ENCODE data around the gene LDHD. TPM values are rescaled to one million over a fixed set of nuclear protein-coding genes. Genes with fewer than 3 reads are reported as not detected.

LDHD gene
- total RNA-seq (under 1 TPM in 1 of 2 donors, not detected in 1; 0.62 TPM), total RNA-seq (0 to 0.08 reads per million in 2 donors)

DNA sequence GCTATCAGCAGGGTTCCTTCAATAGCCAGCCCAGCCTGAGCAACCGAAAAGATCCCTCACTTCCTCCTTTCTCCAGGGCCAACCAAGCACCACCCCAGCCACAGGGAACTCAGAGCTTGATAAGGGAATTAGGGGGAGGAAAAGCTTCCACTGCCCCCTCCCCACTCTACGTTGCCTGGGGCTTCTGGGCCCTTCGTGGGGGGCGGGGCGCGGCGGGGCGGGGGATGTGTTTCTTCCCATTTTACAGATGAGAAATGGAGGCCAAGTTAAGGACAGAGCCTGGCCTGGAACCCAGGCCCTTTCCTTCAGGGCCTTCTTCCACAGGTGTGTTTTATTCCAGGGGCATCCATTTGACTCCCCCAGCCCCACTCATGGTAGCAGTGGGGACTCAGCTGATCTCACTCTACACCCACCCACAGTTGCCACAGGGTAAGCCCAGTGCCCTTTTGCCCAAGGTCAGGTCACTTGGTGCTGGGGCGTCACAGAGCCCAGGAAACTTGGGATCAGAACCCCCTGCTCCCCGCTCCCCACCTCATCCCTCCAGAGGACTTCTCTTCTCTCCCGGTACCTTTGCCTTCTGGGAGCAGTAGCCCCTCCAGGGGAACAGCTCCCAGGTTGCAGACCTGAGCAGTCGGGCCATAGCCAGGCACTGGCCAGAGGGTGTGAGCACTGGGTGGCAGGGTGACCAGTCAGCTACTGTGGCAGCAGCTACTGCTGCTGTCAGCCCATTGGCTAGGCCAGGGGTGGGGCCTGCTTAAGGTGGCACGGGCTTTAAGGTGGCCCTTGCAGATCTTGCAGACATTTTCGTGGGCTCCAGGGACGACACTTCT lies at the start of gene LDHD:
Gene LDHD (minus strand): TSS at position 700 of the 830 bp plus-strand sequence. CDS start 60 bp downstream, at position 640.
- peak within 1 kb of the TSS; percentile 55 for H3K4me3 Mint-ChIP-seq
- no peak within 1 kb of the TSS for H3K27ac Mint-ChIP-seq
- ATAC-seq (peak; percentile 77), DNase-seq (no peak)
- no peaks in the 10 kb centered on the region for H3K36me3 Mint-ChIP-seq (ENCODE audit: low read depth)
- H3K4me1 Mint-ChIP-seq = peaks cover 9% of the 10 kb centered on the region
- peaks cover 4% of the 10 kb centered on the region for H3K27me3 Mint-ChIP-seq
- no peaks in the 10 kb centered on the region for H3K9me3 ChIP-seq (ENCODE audit: control insufficient read depth, low read length, poor library complexity, severe bottlenecking)

DNA sequence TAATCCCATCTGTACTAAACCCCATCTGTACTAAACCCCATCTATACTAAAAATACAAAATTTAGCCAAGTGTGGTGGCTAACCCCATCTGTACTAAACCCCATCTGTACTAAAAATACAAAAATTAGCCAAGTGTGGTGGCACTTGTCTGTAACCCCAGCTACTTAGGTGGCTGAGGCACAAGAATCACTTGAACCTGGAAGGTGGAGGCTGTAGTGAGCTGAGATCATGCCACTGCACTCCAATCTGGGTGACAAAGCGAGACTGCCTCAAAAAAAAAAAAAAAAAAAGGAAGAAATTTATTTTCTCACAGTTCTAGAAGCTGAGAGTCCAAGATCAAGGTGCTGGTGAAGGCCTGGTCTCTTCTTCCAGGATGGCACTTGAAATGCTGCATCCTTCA lies 43.8 kb upstream of the LDHD start:
- Mint-ChIP-seq H3K4me1 (peaks cover 9% of the 10 kb centered on the region), H3K4me3 (no peak overlapping the region), H3K27ac (no peak overlapping the region), H3K27me3 (no peaks in the 10 kb centered on the region), H3K36me3 (ENCODE audit: low read depth) (peaks cover 12% of the 10 kb centered on the region)
- no peak for DNase-seq
- no peak for ATAC-seq
- H3K9me3 ChIP-seq (ENCODE audit: control insufficient read depth, low read length, poor library complexity, severe bottlenecking) = no peaks in the 10 kb centered on the region

DNA sequence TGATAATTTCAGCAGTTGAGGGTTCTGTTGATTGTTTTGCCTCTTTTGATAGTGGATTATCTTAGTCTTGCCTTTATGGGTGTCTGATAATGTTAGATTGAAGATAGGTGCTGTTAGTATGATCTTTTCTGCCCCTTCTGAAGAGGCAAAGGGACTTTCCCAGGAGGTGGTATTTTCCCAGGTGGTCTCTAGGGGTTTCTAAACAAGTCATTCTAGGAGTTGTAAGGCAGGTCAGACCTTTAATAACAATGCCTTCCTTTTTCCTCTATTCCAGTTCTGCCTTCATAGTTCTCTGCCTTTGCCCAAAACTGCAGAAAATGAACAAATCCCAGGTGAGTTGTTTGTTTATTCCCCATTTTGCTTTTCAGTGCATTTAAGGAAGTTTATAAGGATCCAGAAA lies 36.1 kb upstream of the LDHD start:
- H3K4me1 Mint-ChIP-seq = peaks cover 7% of the 10 kb centered on the region
- no peak overlapping the region for H3K27ac Mint-ChIP-seq
- peaks cover 3% of the 10 kb centered on the region for H3K9me3 ChIP-seq (ENCODE audit: control insufficient read depth, low read length, poor library complexity, severe bottlenecking)
- H3K36me3 Mint-ChIP-seq (ENCODE audit: low read depth) = peaks cover 5% of the 10 kb centered on the region
- no peak overlapping the region for H3K4me3 Mint-ChIP-seq
- H3K27me3 Mint-ChIP-seq = no peaks in the 10 kb centered on the region
- no peak for ATAC-seq
- no peak for DNase-seq

DNA sequence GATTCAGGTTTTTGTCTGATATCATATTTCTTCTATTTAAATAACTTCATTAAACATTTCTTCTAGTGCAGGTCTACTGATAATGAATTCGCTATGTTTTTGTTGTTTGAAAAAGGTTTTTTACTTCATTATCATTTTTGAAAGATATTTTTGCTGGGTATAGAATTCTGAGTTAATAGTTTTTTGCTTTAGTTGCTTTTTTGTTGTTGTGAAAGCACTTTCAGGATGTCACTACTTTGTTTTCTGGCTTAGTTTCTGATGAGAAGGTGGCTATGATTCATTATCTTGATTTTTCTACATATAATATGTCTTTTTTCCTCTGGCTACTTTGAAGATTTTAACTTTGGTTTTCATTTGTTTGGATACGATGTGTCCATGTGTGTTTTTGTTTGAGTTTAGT lies 35.2 kb upstream of the LDHD start:
- Mint-ChIP-seq H3K27ac (no peak overlapping the region), H3K36me3 (ENCODE audit: low read depth) (peaks cover 4% of the 10 kb centered on the region), H3K27me3 (no peaks in the 10 kb centered on the region)

DNA sequence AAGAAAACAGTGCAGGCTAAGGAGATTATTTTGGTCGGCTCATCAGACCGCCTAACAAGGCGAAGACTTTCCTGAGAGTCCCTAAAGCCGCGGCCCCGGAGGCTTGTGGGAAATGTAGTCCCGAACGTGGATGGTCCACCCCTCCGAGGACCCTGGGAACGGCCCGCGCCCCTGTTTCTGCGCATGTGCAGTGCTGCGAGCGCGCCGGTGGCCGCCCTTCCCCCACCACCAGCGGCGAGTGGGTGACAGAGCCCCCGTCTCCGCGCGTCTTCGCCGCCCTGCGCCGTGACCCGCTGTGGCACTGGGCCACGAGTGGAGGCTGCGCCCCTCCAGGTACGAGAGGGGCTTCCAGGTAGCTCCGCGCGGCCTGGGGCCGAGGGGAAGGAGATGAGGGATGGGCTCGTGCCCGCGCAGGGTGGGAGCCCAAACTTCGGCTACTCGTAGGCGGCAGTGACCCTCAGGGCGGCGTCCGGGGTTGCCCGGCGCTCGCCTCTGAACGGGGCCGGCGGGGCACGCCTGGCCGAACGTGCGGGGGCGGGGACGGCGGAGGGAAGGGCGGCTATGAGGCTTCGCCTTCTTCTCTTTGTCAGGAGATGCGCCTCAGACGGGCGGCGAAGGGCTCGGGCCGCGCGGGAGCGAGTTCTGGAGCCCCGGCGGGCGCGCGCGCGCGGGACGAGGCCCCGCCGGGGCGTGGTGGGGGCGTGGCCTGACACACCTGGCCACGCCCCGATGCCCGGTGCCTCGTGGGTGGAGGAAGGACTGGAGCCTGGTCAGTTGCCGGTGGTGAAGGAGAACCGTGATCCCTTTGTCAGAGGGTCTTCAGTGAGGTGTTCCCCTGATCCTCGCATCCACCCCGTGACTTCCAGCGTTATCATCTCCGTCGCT lies 32.0 kb upstream of the LDHD start, which contains the start of gene ZFP1:
Gene ZFP1 (plus strand): TSS at position 214 of the 885 bp plus-strand sequence. CDS start 4,428 bp downstream, outside the sequence.
- DNase-seq (peak; percentile 88 to 92 (median 90)), ATAC-seq (peak; percentile 92)
- H3K36me3 Mint-ChIP-seq (ENCODE audit: low read depth) = peaks cover 3% of the 10 kb centered on the region
- H3K4me1 Mint-ChIP-seq = peaks cover 4% of the 10 kb centered on the region
- peak within 1 kb of the TSS; percentile 66 for H3K27ac Mint-ChIP-seq
- peak within 1 kb of the TSS; percentile 86 for H3K4me3 Mint-ChIP-seq
- peaks cover 3% of the 10 kb centered on the region for H3K9me3 ChIP-seq (ENCODE audit: control insufficient read depth, low read length, poor library complexity, severe bottlenecking)
- no peaks in the 10 kb centered on the region for H3K27me3 Mint-ChIP-seq

More for the DNA sequence above, 35.2 kb upstream of the LDHD start:
- Mint-ChIP-seq H3K4me1 (peaks cover 4% of the 10 kb centered on the region), H3K4me3 (no peak overlapping the region)
- peaks cover 3% of the 10 kb centered on the region for H3K9me3 ChIP-seq (ENCODE audit: control insufficient read depth, low read length, poor library complexity, severe bottlenecking)
- DNase-seq (no peak), ATAC-seq (no peak)

DNA sequence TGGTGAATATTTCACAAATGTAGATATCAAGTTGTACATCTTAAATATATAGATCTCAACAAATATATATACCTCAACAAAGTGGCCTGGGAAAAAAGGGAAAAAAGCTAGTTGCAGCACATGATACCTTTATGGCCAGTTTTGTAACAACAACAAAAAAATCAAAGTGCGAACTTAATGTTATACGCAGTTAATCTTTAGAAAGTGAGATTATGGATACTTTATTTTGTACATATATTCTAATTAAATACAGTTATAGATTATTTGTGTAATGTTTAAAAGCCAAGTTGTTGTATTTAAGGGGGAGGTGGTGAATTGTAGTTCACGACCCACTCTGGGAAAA lies 31.4 kb upstream of the LDHD start:
- peak overlapping the region; percentile 86 for H3K4me3 Mint-ChIP-seq
- no peaks in the 10 kb centered on the region for H3K27me3 Mint-ChIP-seq
- peaks cover 3% of the 10 kb centered on the region for H3K36me3 Mint-ChIP-seq (ENCODE audit: low read depth)
- DNase-seq = no peak
- no peak for ATAC-seq
- no peak overlapping the region for H3K27ac Mint-ChIP-seq
- H3K4me1 Mint-ChIP-seq = peaks cover 4% of the 10 kb centered on the region
- peaks cover 3% of the 10 kb centered on the region for H3K9me3 ChIP-seq (ENCODE audit: control insufficient read depth, low read length, poor library complexity, severe bottlenecking)

DNA sequence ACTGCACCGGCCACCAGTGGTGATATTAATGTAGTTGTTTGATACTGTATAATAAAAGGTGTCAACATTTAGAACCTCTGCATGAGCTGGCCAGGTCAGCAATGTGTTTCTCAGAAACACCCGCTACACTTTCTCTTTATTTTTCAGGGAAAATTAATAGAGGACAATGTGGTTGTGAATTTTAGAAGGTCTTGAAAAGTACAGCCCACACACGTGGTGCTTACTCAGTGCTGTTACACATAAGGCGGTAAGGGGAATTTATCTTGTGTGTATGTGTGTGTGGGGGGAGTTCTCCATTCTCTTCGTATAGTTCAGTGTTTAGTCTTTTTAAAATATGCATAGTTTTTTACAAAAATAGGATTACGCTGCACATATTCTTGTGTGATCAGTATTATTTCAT lies 27.4 kb upstream of the LDHD start:
- H3K4me3 Mint-ChIP-seq = no peak overlapping the region
- no peaks in the 10 kb centered on the region for H3K27me3 Mint-ChIP-seq
- H3K27ac Mint-ChIP-seq = no peak overlapping the region
- no peak for DNase-seq
- peaks cover 2% of the 10 kb centered on the region for H3K36me3 Mint-ChIP-seq (ENCODE audit: low read depth)
- H3K9me3 ChIP-seq (ENCODE audit: control insufficient read depth, low read length, poor library complexity, severe bottlenecking) = no peaks in the 10 kb centered on the region
- ATAC-seq = no peak
- H3K4me1 Mint-ChIP-seq = peaks cover 2% of the 10 kb centered on the region

DNA sequence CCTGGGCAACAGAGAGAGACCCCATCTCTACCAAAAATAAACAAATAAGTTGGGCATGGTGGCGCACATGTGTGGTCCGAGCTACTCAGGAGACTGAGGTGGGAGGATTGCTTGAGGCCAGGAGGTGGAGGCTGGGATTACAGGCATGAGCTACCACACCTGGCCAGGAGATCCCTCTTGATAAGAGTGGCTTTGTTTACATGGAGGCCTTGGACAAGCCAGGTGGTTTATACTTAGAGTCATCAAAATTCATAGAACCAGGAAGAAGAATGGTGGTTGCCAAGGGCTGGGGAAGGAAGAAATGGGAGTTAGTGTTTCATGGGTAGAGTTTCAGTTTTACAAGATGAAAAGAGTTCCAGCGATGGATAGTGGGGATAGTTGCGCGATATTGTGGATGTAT lies 22.9 kb upstream of the LDHD start:
- no peaks in the 10 kb centered on the region for H3K9me3 ChIP-seq (ENCODE audit: control insufficient read depth, low read length, poor library complexity, severe bottlenecking)
- peaks cover 2% of the 10 kb centered on the region for H3K36me3 Mint-ChIP-seq (ENCODE audit: low read depth)
- H3K27me3 Mint-ChIP-seq = no peaks in the 10 kb centered on the region
- H3K4me1 Mint-ChIP-seq = peaks cover 7% of the 10 kb centered on the region
- H3K4me3 Mint-ChIP-seq = no peak overlapping the region
- DNase-seq (no peak), ATAC-seq (no peak)
- H3K27ac Mint-ChIP-seq = no peak overlapping the region

DNA sequence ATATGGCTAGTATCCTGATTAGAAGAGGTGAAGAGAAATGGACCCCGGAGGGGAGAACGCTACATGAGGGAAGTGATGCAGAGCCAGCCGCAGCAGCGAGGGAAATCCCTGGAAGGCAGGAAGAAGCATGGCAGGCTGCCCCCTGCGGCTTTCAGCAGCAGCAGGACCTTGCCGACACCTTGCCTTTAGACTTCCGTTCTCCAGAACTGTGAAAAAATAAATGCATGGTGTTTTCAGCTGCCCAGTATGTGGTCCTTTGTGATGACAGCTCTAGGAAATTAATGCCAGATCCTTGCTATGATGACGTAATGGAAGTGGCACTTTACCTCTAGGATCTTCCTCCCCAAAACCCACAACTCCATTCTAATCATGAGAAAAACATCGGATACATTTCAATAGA lies 22.1 kb upstream of the LDHD start:
- no peaks in the 10 kb centered on the region for H3K9me3 ChIP-seq (ENCODE audit: control insufficient read depth, low read length, poor library complexity, severe bottlenecking)
- Mint-ChIP-seq H3K4me1 (peaks cover 7% of the 10 kb centered on the region), H3K4me3 (no peak overlapping the region), H3K27me3 (no peaks in the 10 kb centered on the region), H3K27ac (no peak overlapping the region), H3K36me3 (ENCODE audit: low read depth) (peaks cover 2% of the 10 kb centered on the region)
- no peak for ATAC-seq
- no peak for DNase-seq

DNA sequence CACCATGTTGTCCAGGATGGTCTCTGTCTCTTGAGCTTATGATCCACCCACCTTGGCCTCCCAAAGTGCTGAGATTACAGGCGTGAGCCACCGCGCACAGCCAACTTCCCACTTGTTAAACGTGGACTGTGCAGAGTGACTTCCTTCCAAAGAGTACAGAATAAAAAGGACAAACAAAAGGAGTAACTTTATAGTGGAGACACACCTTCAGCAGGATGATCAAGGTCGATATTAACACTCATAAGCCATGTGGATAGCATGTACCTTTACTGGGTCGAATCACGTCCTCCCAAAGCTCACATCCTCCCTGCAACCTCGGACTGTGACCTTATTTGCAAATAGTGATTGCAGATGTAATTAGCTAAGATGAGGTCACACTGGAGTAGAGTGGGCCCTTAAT lies 21.7 kb upstream of the LDHD start:
- Mint-ChIP-seq H3K27ac (no peak overlapping the region), H3K4me1 (peaks cover 7% of the 10 kb centered on the region), H3K36me3 (ENCODE audit: low read depth) (peaks cover 2% of the 10 kb centered on the region), H3K27me3 (no peaks in the 10 kb centered on the region), H3K4me3 (no peak overlapping the region)
- no peak for ATAC-seq
- no peaks in the 10 kb centered on the region for H3K9me3 ChIP-seq (ENCODE audit: control insufficient read depth, low read length, poor library complexity, severe bottlenecking)
- no peak for DNase-seq

DNA sequence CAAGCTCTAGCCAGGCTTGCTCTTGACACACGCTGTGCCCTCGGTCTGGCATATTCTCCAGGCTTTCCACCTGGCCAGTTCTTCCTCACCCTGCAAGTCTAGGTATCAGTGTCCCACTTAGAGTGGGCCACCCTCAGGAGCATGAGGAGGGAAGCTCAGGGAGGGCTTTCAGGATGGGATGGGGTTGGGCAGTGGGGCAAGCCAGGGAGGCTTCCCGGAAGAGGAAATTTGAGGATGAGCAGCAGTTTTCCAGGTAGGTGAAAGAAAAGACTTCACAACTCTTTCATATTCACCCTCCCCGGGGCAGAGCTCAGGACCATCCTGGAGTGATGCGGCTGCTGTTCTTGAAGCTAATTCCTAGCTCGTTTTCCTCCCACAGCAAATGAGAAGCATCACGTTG lies 14.5 kb upstream of the LDHD start:
- DNase-seq (no peak), ATAC-seq (no peak)
- no peaks in the 10 kb centered on the region for H3K9me3 ChIP-seq (ENCODE audit: control insufficient read depth, low read length, poor library complexity, severe bottlenecking)
- peaks cover 9% of the 10 kb centered on the region for H3K27me3 Mint-ChIP-seq
- H3K27ac Mint-ChIP-seq = no peak overlapping the region
- no peak overlapping the region for H3K4me3 Mint-ChIP-seq
- H3K36me3 Mint-ChIP-seq (ENCODE audit: low read depth) = no peaks in the 10 kb centered on the region
- peaks cover 13% of the 10 kb centered on the region for H3K4me1 Mint-ChIP-seq

DNA sequence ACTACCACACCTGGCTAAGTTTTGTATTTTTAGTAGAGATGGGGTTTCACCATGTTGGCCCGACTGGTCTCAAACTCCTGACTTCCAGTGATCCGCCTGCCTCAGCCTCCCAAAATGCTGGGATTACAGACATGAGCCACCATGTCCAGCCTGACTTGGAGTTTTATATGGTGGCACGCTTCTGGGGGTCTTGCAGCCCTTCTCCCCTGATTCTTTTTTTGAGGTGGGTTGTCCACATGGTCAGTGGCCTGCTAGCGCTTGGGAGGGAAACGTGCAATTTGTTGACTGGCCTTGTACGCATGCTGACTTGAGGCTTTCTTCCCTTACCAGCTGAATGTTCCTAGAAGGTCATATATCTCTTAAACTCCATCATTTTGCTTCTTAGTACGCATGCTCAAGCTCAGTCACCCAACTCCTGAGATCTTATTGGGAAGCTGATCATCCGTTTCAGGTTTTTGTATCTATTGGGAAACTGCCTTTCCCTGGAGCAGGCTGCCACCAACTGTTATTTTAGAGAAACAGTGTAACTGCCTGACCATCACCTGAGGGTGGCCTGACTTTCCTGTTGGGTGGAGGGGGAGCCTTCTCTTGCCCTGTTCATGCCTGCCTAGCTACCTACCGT lies 13.7 kb upstream of the LDHD start:
- no peaks in the 10 kb centered on the region for H3K36me3 Mint-ChIP-seq (ENCODE audit: low read depth)
- peaks cover 9% of the 10 kb centered on the region for H3K27me3 Mint-ChIP-seq
- no peak overlapping the region for H3K4me3 Mint-ChIP-seq
- DNase-seq = no peak
- ATAC-seq = no peak
- H3K27ac Mint-ChIP-seq = no peak overlapping the region
- H3K9me3 ChIP-seq (ENCODE audit: control insufficient read depth, low read length, poor library complexity, severe bottlenecking) = no peaks in the 10 kb centered on the region
- peaks cover 13% of the 10 kb centered on the region for H3K4me1 Mint-ChIP-seq

Measured in T-helper 17 cell (primary cell).